ENCODE measurements around the gene IGFBP3.
"Not testable (repeated sequence)": the region's sequence is repeated elsewhere in the genome, so short reads cannot be mapped to it uniquely, and the experiment has no call there.

Gene IGFBP3

GRCh38 chr7:45967591-45968157 is 46.6 kb upstream of the IGFBP3 start:
- H3K36me3 ChIP-seq = no peaks in the 10 kb centered on the region
- DNase-seq = no peak
- H3K4me1 ChIP-seq = no peaks in the 10 kb centered on the region
- no peaks in the 10 kb centered on the region for H3K27me3 ChIP-seq
- TF ChIP-seq CTCF (IDR thresholded peaks at IDR 0.05; ENCODE audit: low read depth, low read length) = no peak
- no peak overlapping the region for H3K4me3 ChIP-seq (ENCODE audit: low read depth, low read length)
- no peaks in the 10 kb centered on the region for H3K9me3 ChIP-seq

DNA sequence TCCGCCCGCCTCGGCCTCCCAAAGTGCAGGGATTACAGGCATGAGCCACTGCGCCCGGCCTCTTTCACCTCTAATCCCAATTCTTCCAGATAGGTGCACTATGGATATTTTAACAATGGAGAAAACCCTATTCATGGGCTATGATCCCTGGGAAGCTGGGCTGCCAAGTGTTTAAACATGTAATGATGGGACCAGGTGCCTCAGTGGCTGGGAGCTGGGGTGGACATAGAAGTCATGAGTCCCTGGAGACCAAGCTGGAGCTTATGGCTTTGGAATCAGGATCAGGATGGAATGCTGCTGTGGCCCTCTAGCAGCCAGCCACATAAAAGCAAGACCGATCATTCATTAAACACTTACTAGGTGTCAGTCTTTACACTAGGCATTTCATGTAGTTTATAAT is 41.8 kb upstream of the IGFBP3 start:
- no peak overlapping the region for H3K4me3 ChIP-seq (ENCODE audit: low read depth, low read length)
- TF ChIP-seq CTCF (IDR thresholded peaks at IDR 0.05; ENCODE audit: low read depth, low read length) = no peak
- no peaks in the 10 kb centered on the region for H3K4me1 ChIP-seq
- no peaks in the 10 kb centered on the region for H3K36me3 ChIP-seq
- no peaks in the 10 kb centered on the region for H3K27me3 ChIP-seq
- H3K9me3 ChIP-seq = no peaks in the 10 kb centered on the region
- no peak for DNase-seq

- Histone ChIP-seq H3K4me3 (ENCODE audit: low read depth, low read length) (no peak overlapping the region), H3K4me1 (no peaks in the 10 kb centered on the region), H3K36me3 (no peaks in the 10 kb centered on the region), H3K27me3 (no peaks in the 10 kb centered on the region), H3K9me3 (no peaks in the 10 kb centered on the region)
- no peak for TF ChIP-seq CTCF (IDR thresholded peaks at IDR 0.05; ENCODE audit: low read depth, low read length)
- DNase-seq = no peak
These were observed 36.6 kb upstream of the IGFBP3 start for GRCh38 chr7:45957721-45958120.

GRCh38 chr7:45955286-45955685 is 34.2 kb upstream of the IGFBP3 start:
- TF ChIP-seq CTCF (IDR thresholded peaks at IDR 0.05; ENCODE audit: low read depth, low read length) = no peak

DNA sequence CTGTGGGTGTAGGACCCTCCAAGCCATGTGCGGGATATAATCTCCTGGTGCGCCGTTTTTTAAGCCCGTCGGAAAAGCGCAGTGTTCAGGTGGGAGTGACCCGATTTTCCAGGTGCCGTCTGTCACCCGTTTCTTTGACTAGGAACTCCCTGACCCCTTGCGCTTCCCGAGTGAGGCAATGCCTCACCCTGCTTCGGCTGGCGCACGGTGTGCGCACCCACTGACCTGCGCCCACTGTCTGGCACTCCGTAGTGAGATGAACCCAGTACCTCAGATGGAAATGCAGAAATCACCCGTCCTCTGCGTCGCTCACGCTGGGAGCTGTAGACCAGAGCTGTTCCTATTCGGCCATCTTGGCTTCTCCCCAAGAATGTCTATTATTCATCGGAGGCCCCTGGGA is 32.0 kb upstream of the IGFBP3 start:
- H3K36me3 ChIP-seq; H3K9me3 ChIP-seq; H3K27me3 ChIP-seq; DNase-seq; H3K4me3 ChIP-seq (ENCODE audit: low read depth, low read length); H3K4me1 ChIP-seq: not testable (repeated sequence)

More at GRCh38 chr7:45955286-45955685, 34.2 kb upstream of the IGFBP3 start:
- Histone ChIP-seq H3K4me1 (no peaks in the 10 kb centered on the region), H3K27me3 (no peaks in the 10 kb centered on the region), H3K9me3 (no peaks in the 10 kb centered on the region), H3K36me3 (no peaks in the 10 kb centered on the region), H3K4me3 (ENCODE audit: low read depth, low read length) (no peak overlapping the region)
- DNase-seq = no peak

DNA sequence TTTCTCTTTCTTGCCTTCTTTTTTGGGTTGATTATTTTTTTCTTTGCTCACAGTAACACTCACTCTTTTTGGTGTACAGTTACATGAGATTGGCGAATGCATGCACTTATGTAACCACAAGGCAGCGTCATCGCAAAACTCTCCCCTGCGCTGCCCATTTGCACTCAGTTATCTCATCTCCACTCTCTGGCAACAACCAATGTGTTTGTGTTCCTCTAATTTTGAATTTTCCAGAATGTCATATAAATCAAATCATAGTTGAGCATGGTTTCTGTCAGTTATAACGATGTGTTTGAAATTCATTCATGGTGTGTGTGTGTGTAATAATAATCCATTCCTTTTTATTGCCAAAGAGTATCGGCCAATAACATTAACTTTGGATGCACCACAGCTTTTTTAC is 23.0 kb upstream of the IGFBP3 start:
- no peak for DNase-seq
- Histone ChIP-seq H3K9me3 (no peaks in the 10 kb centered on the region), H3K4me3 (ENCODE audit: low read depth, low read length) (no peak overlapping the region), H3K36me3 (no peaks in the 10 kb centered on the region), H3K27me3 (no peaks in the 10 kb centered on the region), H3K4me1 (no peaks in the 10 kb centered on the region)
- TF ChIP-seq CTCF (IDR thresholded peaks at IDR 0.05; ENCODE audit: low read depth, low read length) = no peak

DNA sequence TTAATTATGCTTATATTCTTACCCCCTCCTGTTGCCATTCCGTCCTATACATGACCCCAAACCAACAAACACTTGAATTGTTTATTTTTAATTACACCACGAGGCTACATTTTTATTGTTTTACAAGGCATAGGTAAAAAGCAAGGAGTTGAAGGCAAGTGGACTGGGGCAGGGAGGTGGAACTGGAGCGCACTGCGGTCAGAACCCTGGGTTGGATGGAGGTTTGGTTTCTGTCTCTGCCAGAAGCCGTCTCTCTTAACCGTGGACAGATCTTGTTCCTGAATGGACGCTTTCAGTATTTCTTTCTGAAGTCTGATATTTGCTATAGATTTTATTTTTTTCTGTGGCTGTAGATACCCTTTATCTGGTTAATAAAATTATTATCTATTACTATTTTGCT is 19.9 kb upstream of the IGFBP3 start:
- Histone ChIP-seq H3K27me3 (no peaks in the 10 kb centered on the region), H3K4me3 (ENCODE audit: low read depth, low read length) (no peak overlapping the region), H3K4me1 (no peaks in the 10 kb centered on the region), H3K9me3 (no peaks in the 10 kb centered on the region), H3K36me3 (no peaks in the 10 kb centered on the region)
- no peak for DNase-seq
- no peak for TF ChIP-seq CTCF (IDR thresholded peaks at IDR 0.05; ENCODE audit: low read depth, low read length)

- not testable (repeated sequence) for H3K36me3 ChIP-seq; H3K4me1 ChIP-seq; DNase-seq; H3K4me3 ChIP-seq (ENCODE audit: low read depth, low read length); H3K27me3 ChIP-seq; H3K9me3 ChIP-seq
These were observed 19.2 kb upstream of the IGFBP3 start for GRCh38 chr7:45940237-45940781.

Data from BE2C (cell line).